ENCODE results near the gene FLCN.

DNA sequence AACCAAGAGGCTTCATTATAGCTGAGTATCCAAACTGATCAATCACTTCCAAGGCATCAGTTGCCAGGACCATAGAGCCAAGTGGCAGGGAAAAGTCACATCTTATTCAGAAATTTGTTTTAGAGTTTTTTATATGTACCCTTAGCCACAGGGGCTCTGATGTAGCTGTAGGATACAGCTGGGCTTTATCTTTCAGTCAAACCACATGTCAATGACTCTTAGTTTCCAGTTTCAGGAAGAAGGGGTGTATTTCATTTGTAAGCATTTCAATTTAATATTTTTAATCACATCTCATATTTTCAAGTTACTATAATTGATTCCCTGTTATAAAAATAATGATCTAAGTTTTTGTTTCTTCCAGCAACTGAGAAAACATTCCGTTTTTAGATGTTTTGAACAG lies 2.9 kb upstream of the FLCN start:
- TF ChIP-seq, protein P1, sequence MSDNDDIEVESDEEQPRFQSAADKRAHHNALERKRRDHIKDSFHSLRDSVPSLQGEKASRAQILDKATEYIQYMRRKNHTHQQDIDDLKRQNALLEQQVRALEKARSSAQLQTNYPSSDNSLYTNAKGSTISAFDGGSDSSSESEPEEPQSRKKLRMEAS (IDR thresholded peaks at IDR 0.05), result no peak
- no peak for TF ChIP-seq YY1 (IDR thresholded peaks at IDR 0.05)
- TF ChIP-seq, protein P2, sequence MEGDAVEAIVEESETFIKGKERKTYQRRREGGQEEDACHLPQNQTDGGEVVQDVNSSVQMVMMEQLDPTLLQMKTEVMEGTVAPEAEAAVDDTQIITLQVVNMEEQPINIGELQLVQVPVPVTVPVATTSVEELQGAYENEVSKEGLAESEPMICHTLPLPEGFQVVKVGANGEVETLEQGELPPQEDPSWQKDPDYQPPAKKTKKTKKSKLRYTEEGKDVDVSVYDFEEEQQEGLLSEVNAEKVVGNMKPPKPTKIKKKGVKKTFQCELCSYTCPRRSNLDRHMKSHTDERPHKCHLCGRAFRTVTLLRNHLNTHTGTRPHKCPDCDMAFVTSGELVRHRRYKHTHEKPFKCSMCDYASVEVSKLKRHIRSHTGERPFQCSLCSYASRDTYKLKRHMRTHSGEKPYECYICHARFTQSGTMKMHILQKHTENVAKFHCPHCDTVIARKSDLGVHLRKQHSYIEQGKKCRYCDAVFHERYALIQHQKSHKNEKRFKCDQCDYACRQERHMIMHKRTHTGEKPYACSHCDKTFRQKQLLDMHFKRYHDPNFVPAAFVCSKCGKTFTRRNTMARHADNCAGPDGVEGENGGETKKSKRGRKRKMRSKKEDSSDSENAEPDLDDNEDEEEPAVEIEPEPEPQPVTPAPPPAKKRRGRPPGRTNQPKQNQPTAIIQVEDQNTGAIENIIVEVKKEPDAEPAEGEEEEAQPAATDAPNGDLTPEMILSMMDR (IDR thresholded peaks at IDR 0.05; ENCODE audit: low read depth, low read length, missing input control), result no peak
- TF ChIP-seq SP1 (IDR thresholded peaks at IDR 0.05), result no peak
- TF ChIP-seq, protein P3, sequence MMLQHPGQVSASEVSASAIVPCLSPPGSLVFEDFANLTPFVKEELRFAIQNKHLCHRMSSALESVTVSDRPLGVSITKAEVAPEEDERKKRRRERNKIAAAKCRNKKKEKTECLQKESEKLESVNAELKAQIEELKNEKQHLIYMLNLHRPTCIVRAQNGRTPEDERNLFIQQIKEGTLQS (IDR thresholded peaks at IDR 0.05), result no peak
- TF ChIP-seq, protein P4, sequence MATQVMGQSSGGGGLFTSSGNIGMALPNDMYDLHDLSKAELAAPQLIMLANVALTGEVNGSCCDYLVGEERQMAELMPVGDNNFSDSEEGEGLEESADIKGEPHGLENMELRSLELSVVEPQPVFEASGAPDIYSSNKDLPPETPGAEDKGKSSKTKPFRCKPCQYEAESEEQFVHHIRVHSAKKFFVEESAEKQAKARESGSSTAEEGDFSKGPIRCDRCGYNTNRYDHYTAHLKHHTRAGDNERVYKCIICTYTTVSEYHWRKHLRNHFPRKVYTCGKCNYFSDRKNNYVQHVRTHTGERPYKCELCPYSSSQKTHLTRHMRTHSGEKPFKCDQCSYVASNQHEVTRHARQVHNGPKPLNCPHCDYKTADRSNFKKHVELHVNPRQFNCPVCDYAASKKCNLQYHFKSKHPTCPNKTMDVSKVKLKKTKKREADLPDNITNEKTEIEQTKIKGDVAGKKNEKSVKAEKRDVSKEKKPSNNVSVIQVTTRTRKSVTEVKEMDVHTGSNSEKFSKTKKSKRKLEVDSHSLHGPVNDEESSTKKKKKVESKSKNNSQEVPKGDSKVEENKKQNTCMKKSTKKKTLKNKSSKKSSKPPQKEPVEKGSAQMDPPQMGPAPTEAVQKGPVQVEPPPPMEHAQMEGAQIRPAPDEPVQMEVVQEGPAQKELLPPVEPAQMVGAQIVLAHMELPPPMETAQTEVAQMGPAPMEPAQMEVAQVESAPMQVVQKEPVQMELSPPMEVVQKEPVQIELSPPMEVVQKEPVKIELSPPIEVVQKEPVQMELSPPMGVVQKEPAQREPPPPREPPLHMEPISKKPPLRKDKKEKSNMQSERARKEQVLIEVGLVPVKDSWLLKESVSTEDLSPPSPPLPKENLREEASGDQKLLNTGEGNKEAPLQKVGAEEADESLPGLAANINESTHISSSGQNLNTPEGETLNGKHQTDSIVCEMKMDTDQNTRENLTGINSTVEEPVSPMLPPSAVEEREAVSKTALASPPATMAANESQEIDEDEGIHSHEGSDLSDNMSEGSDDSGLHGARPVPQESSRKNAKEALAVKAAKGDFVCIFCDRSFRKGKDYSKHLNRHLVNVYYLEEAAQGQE (IDR thresholded peaks at IDR 0.05), result no peak
- TF ChIP-seq, protein P5, sequence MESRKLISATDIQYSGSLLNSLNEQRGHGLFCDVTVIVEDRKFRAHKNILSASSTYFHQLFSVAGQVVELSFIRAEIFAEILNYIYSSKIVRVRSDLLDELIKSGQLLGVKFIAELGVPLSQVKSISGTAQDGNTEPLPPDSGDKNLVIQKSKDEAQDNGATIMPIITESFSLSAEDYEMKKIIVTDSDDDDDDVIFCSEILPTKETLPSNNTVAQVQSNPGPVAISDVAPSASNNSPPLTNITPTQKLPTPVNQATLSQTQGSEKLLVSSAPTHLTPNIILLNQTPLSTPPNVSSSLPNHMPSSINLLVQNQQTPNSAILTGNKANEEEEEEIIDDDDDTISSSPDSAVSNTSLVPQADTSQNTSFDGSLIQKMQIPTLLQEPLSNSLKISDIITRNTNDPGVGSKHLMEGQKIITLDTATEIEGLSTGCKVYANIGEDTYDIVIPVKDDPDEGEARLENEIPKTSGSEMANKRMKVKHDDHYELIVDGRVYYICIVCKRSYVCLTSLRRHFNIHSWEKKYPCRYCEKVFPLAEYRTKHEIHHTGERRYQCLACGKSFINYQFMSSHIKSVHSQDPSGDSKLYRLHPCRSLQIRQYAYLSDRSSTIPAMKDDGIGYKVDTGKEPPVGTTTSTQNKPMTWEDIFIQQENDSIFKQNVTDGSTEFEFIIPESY (IDR thresholded peaks at IDR 0.05), result no peak
- TF ChIP-seq HNF4G (IDR thresholded peaks at IDR 0.05), result no peak
